Mesenteric fat pad (tissue), 1 donor: ENCODE measurements around the gene FHAD1. TPM values are rescaled to one million over a fixed set of nuclear protein-coding genes. Genes with fewer than 3 reads are reported as not detected.

Experiments
- DNase-seq: peaks from one replicate; pipeline ENCODE4 v3.0.0-alpha.2; 2020; ENCODE audit warnings: low spot score
- total RNA-seq: library from RNA; stranded (reverse); fragmentation: NEBNext Ultra II Directional; extraction: Animal tissue kit (Norgen Biotek cat#: 25700); gene quantifications from one replicate; pipeline ENCODE4 v1.2.1, GENCODE V29; 2021
- donor health status: DM: yes; HTN: yes; CAD: no.

The FHAD1 gene
- total RNA-seq, 1 donor from 2014 or later, result 0.55 TPM

GRCh38 chr1:15343729-15344128 lies 96.7 kb downstream of the FHAD1 start:
- no peak for DNase-seq

GRCh38 chr1:15344380-15344779 lies 97.4 kb downstream of the FHAD1 start:
- no peak for DNase-seq

GRCh38 chr1:15344800-15345704 lies 98.0 kb downstream of the FHAD1 start:
- DNase-seq, result no peak

GRCh38 chr1:15345705-15346345 lies 98.8 kb downstream of the FHAD1 start:
- no peak for DNase-seq

GRCh38 chr1:15346346-15347030 lies 99.5 kb downstream of the FHAD1 start:
- no peak for DNase-seq

GRCh38 chr1:15347182-15347581 lies 100.2 kb downstream of the FHAD1 start:
- no peak for DNase-seq

GRCh38 chr1:15348648-15349047 lies 101.6 kb downstream of the FHAD1 start:
- DNase-seq, result no peak

- DNase-seq, result no peak
Measured at GRCh38 chr1:15349133-15349532, 102.1 kb downstream of the FHAD1 start.

- DNase-seq, result no peak
Measured at GRCh38 chr1:15350151-15350550, 103.1 kb downstream of the FHAD1 start.

- DNase-seq, result no peak
Measured at GRCh38 chr1:15350551-15351200, 103.7 kb downstream of the FHAD1 start.

GRCh38 chr1:15351310-15351709 lies 104.3 kb downstream of the FHAD1 start:
- no peak for DNase-seq

- no peak for DNase-seq
Measured at GRCh38 chr1:15352128-15352957, 105.3 kb downstream of the FHAD1 start.

- no peak for DNase-seq
Measured at GRCh38 chr1:15353839-15354579, 107.0 kb downstream of the FHAD1 start.

- DNase-seq, result no peak
Measured at GRCh38 chr1:15354580-15354965, 107.5 kb downstream of the FHAD1 start.

- DNase-seq, result no peak
Measured at GRCh38 chr1:15355968-15356625, 109.1 kb downstream of the FHAD1 start.

GRCh38 chr1:15357612-15358207 lies 110.7 kb downstream of the FHAD1 start:
- no peak for DNase-seq

- no peak for DNase-seq
Measured at GRCh38 chr1:15358565-15359133, 111.6 kb downstream of the FHAD1 start.

- DNase-seq, result no peak
Measured at GRCh38 chr1:15360700-15361099, 113.7 kb downstream of the FHAD1 start.
